Daoy (cell line): ENCODE measurements around the gene PSRC1. TPM values are rescaled to one million over a fixed set of nuclear protein-coding genes. Genes with fewer than 3 reads are reported as not detected.
"Not testable (repeated sequence)": the region's sequence is repeated elsewhere in the genome, so short reads cannot be mapped to it uniquely, and the experiment has no call there.

Experiments
- DNase-seq: peaks from one replicate; pipeline ENCODE4 v3.0.0-alpha.2; 2015; ENCODE audit warnings: low read depth
- total RNA-seq: library from RNA; depleted of rRNA; stranded (reverse); fragments of >200 nt; shearing (Covaris generic); gene quantifications from 2 replicates; pipeline ENCODE4 v1.2.3, GENCODE V29; 2014

The PSRC1 gene
- total RNA-seq, 1 experiment from 2014 or later, result 87.5 TPM

DNA sequence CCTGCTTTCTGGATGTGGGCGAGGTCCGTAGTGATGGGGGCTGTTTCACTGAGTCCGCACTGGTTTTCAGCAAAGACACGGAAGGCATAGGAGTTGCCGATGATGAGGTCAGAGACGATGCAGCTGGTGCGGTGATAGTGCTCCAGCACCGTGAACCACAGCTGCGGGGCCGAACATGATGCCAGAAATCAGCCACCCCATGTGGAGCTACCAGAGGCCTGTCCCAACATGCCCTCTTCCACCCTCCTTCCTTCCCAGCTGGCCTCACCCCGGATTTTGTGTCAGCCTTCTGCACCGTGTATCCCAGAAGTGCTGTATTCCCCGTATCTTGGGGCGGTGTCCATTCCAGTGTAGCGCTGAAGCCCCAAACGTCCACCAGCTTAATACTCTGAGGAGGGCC is 13.8 kb upstream of the PSRC1 start:
- DNase-seq, result no peak

DNA sequence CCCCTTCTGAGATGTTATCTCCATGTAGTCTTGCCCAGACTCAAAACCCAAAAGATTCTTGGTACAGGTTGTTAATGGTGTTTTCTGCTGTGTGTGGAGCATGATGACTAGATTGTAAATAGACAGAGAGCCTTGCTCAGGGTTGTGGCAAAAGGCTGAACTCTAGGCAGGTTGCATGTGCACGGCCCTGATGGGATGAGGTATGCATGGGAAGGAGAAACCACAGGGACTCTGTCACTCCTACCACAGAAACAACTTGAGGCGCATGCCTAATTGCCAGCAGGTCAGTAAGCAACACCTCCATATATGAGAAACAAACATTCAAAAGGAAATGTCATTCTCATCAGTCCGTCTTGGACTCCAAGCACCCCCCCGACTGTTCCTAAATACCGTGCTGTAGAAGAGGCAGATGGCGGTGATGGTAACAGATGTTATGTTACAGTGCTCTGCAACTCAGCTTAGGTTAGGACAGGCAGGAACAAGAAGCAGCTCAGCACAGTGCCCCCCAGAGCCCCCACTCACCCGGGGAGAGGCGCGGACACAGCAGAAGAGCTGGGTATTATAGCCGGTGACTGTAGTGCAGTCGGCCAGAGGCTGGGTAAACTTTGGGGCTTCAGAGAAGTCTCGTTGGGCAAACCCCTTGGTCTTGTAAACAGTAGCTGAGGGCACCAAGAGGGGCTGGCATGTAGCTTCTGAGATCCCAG is 12.9 kb upstream of the PSRC1 start:
- no peak for DNase-seq

DNA sequence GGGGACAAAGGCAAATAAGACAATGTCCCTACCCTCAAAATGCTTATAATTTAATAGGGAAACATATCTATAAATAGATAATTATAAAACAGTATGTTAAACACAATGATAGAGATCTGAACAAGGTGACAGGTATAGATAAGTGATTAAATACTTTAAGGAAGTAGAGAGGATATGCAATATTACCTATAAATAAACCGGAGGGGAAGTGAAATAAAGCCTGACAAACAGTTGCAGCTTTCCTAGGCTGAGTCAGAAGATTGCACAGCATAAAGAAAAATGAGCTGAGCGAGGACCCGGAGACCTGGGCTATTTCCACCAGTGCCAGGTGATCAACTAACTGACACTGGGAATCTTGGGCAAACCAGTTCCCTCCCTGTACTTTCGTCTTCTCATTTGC is 11.5 kb upstream of the PSRC1 start:
- no peak for DNase-seq

DNA sequence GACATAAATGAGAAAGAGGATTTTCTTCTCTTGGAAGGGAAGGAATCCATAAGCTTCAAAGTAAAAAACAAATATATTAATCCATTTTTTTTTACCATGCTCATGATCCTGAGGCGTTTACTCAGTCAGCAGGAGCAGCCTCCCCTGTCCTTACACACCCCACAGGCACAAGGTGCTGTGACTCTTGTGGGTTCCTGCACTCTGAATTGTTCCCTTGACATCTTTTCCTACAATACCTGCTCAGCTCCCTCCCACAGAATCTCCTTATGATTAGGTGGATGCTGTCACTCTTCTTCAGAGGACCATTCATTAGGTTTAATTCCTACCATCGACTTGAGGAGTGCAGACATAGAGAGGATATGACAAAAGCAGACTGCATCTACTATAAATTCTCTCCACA is 10.1 kb upstream of the PSRC1 start:
- no peak for DNase-seq

DNA sequence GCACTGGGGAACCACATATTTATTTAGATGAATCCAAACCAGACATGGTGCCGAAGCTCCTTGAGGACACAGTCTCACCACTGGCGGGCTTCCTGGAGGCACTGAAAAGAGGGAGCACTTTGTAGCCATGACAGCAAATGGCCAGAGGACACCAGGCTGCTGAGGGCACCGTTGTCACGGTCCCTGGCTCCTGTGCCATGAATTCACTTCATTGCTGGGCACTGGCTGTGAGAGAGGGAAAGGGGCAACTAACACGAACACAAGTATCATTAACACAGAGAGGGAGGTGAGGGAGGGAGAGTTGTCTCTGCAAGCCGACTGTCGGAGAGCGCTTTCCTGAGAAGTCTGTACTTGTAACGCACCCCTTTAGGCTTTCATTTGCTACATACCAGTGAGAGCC is 9.4 kb upstream of the PSRC1 start:
- DNase-seq, result no peak

DNA sequence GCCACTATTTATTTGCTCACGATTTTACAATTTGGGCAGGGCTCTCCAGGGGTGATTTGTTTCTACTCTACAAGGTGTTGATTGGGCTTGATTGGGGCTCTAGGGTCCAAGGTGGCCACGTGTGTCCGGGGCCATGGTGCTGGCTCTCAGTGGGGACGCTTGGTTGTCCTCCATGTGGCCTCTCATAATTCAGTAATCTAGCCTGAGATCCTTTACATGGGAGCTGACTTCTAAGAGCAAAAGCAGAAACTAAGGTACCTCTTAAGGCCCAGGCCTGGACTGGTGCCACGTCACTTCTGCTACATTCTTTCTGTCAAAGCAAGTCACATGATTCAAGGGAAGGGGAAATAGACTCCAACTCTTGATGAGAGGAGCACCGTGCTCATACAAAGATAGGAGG is 8.1 kb upstream of the PSRC1 start:
- DNase-seq, result no peak

DNA sequence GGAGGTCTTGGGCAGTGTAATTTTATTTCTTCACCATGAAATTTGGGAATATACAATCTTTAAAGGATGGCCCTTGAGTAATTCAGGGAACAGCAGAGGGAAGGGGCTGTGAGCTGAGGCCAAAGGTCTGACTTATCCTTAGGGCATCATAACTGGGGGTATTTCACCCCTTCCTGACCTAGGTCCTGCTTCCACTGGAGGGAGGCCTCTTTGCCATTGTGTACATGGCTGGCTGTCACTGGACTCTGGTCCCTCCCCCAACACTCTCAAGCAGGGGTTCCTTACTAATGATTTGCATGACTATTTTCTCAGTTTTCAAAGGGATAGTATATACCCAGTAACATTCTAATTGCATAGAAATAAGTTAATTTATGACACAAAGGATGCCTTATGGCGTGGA is 7.2 kb upstream of the PSRC1 start:
- no peak for DNase-seq

DNA sequence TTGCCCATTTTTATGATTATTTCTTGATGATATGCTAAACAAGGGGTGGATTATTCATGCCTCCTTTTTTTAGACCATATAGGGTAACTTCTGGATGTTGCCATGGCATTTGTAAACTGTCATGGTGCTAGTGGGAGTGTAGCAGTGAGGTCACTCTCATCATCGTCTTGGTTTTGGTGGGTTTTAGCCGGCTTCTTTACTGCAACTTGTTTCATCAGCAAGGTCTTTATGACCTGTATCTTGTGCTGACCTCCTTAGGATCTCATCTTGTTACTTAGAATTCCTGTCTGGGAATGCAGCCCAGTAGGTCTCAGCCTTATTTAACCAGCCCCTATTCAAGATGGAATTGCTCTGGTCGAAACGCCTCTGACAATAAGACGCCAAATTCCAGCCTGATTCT is 3.8 kb upstream of the PSRC1 start:
- not testable (repeated sequence) for DNase-seq

DNA sequence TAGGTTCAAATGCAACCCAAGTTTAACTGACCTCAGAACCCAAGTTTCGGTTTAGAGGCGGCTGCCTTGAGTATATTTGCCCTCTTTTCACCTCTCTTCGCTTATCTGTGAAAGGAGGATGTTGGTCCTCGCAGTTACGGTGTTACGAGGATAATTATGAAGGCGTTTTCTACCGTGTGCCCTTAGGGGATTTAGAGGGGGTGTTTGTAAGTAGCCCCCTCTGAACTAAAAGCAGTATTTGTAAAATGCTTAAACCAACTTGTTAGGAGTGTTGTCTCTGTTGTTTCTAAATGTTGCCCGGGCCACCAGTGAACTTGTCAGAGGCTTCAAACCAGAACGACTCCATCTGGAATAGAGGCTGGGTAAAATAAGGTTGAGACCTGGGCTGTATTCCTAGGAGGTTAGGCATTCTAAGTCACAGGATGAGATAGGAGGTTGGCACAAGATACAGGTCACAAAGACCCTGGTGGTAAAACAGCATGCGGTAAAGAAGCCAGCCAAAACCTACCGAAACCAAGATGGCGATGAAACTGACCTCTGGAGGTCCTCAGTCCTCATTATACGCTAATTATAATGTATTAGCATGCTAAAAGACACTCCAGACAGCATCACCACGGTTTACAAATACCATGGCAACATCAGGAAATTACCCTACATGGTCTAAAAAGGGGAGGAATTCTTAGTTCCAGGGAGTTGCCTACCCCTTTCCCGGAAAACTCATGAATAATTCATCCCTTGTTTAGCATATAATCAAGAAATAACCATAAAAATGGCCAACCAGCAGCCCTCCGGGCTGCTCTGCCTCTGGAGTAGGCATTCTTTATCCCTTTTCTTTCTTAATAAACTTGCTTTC is 1.0 kb upstream of the PSRC1 start:
- DNase-seq, result no peak

DNA sequence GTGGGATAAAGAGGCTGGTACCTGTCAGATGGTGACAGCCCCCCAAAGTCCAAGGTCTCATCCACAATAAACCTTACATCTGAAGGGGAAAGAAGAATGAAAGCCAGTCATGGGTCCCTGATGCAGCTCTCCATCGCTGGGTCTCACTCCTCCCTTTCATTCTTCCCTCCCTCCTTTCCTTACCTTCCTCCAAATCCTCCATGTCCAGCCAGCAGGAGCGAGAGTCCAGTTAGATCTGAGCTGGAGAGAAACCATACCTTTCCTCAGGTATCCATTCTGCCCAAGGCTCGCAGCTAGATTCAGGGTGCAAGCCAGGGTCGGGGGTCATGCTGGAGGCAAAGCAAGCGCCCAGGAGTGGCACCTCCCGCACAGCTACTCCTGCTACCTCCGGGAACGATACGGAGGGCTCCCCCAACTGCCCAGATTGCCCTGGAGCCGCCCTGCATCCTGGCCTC is 421 bp downstream of the PSRC1 start:
- DNase-seq, result no peak

DNA sequence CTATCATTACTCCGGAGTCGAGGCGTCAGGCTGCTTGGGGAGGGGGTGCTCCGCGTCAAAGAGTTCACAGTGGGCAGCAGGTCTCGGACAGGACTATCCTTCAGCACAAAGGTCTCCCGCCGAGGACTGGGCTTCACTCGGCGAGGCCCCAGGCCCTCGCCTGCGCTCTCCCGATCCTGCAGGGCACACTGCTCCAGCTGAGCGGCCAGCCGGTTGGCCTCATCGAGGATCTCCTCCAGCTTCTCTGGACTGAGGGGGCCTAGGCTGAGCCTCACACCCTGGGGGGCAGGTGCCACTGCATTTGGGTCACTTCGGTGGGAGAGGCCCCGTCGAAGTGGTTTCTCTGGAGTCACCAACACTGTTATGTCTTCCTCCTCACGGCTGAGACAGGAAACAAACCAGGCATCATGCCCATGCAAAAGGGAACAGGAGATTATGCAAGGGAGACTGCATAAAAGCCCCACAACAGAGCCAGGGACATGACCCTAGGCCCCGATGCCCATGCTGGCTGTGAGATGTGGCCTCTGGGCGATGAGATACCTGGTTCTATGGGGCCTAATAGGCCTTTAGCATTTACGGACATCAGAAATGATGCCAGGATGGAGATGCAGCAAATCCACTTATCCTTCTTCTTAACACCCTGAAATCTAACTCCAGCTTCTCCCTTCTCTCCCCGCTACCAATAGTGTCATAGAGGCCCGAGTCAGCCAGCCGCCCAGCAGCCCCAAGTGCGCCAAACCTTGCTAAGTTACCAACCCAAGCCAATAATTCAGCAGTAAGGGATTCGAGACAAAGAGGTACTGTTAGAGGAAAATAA is 1.1 kb downstream of the PSRC1 start:
- no peak for DNase-seq

DNA sequence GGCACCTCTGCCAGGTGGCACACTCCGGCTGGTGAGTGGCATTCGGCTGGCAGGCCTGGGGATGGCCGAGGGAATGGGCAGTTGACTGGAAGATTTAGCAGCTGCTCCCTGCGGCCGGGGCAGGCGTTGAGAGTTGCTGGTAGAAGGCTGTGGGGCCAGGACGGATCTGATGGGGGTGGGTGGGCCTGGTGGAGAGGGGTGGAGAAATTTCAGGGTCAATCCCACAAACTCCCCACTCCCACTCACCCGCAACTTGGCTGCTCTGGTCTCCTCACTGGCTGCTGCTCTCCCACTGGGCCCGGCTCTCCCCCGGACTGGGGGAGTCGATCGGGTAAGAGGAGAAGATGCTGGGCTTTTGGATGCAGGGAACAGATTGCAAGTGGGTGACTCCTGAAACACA is 2.1 kb downstream of the PSRC1 start:
- DNase-seq, result no peak

DNA sequence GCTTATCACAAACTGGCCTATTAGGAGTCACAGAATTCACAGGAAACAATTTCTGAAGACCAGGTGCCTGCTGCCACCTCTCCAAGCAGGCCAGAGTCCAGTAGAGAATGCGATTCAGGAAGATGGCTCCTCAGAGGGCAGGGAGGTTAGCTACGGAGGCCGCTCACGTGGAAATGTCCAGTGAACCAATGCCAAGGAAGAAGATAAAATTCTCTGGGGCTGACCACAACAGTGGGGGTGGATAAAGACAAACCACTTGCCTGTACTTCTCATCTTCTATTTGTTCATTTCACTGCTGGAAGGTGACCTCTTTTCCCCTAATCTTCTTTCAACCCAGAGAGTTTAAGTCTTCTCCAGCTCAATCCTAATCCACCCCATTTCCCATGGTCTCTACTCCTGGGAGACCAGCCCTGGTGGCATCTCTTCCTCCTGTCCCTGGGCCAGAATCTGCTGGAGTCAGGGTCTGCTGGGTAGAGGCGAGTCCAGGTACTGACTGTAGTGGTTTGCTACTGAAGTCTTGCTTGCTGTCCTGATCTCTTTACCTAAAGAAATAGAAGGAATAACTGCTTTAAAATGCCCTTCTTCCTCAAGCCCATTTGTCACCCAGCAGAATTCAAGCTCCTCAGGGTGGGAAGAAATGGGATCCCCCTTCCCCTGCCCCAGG is 3.2 kb downstream of the PSRC1 start:
- DNase-seq, result no peak

DNA sequence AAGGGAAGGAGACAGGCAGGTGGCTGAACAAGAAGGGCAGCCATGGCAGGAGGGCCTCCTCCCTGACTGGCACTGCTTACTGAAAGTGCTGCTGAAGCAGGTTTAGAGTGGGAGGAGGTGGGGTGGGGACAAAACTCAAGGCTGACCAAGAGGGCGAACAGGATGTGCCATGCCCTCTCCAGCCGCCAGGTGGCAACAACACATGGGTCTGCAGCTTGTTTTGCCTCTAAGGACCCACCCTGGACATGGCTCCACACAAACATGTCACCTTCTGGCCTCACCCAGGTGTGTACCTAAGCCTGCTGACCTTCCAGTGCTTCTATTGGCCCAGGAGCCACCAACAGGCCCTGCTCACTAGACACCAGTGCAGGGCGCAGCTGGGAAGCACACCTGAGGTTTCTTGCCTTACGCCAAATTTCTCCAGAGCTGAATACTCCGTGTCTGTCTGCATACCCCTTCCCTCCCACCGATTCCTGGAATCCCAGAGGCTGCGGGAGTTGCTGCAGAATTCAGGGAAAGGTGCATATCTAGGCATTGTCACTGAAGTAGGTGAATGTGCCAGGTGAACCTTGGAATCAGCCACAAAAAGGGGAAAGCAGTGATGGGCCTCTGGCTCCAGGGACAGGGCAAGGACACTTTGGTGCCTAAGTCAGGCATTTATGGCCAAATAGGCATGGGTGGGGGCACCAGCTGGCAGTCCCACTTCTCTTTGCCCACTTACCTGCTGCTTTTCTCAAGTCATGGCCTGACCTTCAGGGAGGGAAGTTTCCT is 5.3 kb downstream of the PSRC1 start:
- DNase-seq, result peak; percentile 83

DNA sequence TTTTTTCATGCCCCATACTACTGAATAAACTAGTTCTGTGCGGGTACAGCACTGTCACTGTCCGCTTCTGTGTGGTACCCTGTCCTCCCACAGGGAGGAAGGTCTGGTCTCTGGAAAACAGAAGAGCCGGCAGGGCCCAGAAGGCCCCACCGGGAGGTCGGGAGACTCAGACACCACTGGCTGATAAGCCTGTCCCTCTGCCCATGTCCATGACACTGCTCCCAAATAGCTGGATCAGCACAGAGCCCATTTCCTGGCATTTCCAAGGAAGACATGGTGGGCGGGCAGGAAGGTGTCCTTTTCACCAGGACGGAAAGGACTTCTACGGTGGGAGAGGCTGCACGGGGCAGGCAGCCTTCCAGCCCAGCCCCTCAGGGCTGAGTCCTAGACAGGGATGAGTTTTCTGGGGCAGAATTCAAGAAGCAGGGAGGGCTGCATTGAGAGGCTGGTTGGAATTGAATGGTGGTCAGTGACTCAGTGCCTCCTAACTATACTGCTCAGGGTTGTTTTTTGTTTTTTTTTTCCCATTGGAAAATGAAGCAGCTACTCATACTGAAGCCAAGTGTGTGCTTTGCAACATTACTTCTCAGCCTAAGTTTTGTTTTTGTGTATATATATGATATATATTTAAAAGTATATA is 7.1 kb downstream of the PSRC1 start:
- peak; percentile 89 for DNase-seq

DNA sequence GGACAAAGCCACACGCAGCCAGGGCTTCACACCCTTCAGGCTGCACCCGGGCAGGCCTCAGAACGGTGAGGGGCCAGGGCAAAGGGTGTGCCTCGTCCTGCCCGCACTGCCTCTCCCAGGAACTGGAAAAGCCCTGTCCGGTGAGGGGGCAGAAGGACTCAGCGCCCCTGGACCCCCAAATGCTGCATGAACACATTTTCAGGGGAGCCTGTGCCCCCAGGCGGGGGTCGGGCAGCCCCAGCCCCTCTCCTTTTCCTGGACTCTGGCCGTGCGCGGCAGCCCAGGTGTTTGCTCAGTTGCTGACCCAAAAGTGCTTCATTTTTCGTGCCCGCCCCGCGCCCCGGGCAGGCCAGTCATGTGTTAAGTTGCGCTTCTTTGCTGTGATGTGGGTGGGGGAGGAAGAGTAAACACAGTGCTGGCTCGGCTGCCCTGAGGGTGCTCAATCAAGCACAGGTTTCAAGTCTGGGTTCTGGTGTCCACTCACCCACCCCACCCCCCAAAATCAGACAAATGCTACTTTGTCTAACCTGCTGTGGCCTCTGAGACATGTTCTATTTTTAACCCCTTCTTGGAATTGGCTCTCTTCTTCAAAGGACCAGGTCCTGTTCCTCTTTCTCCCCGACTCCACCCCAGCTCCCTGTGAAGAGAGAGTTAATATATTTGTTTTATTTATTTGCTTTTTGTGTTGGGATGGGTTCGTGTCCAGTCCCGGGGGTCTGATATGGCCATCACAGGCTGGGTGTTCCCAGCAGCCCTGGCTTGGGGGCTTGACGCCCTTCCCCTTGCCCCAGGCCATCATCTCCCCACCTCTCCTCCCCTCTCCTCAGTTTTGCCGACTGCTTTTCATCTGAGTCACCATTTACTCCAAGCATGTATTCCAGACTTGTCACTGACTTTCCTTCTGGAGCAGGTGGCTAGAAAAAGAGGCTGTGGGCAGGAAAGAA is 8.1 kb downstream of the PSRC1 start:
- peak; percentile 86 for DNase-seq

DNA sequence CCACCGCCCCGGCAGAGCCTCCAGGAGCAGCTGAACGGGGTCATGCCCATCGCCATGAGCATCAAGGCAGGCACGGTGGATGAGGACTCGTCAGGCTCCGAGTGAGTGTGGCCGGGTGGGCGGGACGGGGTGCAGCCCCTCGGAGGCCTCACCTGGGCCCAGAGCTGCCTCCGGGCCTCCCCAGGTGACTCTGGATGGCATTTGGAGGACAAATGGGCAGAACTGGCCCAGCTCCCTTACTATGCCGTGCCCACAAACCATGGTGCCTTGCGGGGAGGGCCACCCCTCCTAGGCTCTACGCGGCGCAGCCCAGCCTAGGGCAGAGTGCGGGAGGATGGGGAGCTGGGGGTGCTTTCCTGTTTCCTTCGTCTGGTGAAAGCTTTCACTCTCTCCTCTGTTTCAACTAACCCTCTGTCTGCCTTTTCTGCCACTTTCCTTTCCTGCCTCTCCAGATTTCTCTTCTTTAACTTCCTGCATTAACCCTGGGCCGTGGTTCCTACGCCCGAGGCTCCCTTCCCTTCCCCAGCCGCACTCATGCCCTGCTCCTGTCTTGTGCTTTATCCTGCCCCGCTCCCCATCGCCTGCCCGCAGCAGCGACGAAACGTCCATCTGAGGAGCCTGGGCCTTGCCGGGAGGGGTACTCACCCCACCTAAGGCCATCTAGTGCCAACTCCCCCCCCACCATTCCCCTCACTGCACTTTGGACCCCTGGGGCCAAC is 9.2 kb downstream of the PSRC1 start:
- no peak for DNase-seq

DNA sequence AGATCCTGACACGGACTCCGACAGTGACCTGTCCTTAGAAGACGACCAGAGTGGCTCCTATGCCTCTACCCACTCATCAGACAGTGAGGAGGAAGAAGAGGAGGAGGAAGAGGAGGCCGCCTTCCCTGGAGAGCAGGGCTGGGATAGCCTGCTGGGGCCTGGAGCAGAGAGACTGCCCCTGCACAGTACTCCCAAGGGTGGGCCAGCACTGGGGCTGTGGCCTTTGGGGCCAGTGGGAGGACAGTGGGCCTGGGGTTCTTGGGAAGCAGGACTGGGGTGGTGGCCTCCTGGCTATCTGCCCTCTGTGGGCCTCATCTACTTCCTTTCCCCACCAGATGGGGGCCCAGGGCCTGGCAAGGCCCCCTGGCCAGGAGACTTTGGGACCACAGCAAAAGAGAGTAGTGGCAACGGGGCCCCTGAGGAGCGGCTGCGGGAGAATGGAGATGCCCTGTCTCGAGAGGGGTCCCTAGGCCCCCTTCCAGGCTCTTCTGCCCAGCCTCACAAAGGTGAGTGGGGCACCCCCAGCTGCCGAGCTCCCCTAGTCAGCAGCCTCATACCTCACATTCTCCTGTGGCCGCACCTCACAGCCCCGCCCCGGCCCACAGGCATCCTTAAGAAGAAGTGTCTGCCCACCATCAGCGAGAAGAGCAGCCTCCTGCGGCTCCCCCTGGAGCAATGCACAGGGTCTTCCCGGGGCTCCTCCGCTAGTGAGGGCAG is 10.0 kb downstream of the PSRC1 start:
- no peak for DNase-seq
